UCSD-AML1 (cell line): ENCODE data around the gene LIMA1.
"Not testable (repeated sequence)": the region's sequence is repeated elsewhere in the genome, so short reads cannot be mapped to it uniquely, and the experiment has no call there.

ENCODE experiments used
- DNase-seq: peaks from one replicate; lab custom pipeline; 2025; ENCODE audit not compliant: unreplicated experiment; lab: John Stamatoyannopoulos, UW

Gene LIMA1

DNA sequence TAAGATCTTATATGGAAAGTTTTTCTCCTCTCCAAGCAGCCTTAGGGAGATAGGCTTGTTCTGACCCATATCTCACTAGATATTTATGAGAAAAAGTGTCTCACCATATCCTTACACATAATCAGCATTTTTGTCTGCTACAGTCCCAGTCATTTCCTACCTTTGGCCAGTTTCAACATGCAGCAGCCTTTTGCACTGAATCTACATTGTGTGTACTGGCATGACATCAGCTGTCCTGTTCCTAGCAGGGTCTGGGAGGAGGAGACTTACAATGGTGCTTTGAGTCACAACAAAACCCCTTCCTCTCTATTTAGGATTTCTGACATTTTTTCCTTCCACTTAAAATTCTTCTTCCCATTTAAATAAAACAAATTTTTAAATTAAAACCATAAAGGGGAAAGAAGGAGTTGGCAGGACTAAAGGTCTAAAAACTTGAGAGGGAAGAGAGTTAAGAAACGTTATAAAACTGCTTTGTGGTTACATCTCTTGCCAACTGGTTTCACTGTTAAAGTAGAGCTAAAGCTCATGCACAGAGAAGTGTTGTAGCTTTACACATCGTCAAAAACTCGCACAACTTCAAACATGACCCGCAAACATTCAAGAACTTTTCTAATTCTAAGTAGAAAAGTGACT lies 62.8 kb downstream of the LIMA1 start:
- no peak for DNase-seq

DNA sequence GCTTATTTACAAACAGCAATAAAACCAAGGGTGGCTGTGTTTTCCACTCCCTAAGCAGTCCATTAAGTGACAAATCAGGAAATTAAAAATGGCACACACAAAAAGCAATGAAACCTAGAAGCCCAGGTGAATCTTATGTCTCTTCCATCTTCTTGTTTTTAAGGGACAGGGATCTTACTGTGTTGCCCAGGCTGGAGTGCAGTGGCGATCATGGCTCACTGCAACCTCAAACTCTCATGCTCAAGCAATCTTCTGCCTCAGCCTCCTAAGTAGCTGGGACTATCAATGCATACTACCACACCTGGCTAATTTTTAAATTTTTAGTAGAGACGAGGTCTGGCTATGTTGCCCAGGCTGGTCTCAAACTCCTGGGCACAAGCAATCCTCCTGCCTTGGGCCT lies 63.8 kb downstream of the LIMA1 start:
- DNase-seq = no peak

GRCh38 chr12:50219001-50219400 lies 64.3 kb downstream of the LIMA1 start:
- DNase-seq = not testable (repeated sequence)

DNA sequence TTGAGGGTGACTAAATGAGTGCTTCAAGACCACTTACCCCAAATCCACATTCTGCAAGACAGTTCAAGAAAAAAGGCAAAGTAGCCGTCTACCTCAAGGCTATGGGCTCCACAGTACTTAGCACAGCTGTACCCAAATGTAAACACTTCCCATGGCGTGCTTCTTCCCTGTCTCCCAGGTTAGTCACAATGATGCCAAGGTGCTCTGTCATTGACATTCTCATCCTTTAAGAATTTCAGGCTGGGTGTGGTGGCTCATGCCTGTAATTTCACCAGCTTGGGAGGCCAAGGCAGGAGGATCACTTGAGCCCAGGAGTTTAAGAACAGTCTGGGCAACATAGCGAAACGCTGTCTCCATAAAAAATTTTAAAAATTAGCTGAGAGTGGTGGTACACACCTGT lies 64.9 kb downstream of the LIMA1 start:
- no peak for DNase-seq

GRCh38 chr12:50217202-50217601 lies 66.1 kb downstream of the LIMA1 start:
- no peak for DNase-seq

DNA sequence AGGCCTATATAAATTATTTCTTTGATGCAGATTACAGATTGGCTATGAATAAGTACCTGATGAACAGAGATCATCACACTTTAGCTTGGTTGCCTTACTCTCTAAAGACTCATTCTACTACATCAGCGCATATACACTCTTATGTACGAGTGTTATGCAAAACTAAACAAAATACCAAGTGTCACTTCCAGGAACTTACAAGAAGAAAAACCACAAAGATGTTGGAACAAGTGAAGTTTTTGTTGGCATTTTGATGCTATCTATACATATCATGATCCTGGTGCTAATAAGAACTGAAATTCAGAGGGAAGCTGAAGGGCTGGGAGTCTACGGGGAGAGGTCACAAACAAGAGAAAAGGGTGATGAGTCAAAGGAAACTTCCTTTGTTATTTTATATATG lies 68.3 kb downstream of the LIMA1 start:
- DNase-seq = no peak

DNA sequence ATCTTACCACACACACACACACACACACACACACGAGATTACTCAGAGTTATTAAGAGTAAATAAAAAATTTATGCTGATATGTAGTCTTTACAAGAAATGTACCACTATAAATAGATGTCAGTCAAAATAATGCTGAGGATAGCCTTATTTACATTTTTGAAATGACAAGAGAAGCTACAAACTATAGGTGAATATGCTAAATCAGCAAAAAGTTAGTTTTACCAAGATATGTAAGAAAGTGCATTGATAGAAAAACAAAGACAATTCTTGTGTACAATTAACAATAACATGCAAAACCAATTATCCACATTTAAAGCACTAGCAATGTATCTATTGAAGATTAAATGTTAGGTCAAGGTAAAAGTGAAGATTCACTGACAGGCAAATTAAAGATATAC lies 69.3 kb downstream of the LIMA1 start:
- DNase-seq = no peak

- DNase-seq = no peak
Observed at GRCh38 chr12:50213439-50213838, 69.9 kb downstream of the LIMA1 start.

DNA sequence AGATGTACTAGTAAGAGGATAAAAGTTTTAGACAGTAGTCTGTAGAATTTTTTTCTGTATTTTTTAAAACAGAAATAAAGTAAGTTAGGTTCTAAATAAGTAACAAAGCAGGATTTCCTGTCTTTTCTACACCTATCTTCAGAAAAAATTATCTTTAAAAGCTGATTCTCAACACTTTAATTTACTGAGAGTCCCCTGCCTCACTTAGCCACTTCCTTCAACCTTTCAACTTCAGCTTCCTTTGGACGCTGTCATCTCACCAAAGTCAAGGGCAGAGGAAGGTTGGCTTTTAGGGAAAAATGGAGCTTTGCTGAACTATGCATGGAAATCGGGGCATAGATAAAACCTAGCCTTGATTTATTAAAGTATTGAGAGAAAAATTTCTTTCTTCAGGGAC lies 71.3 kb downstream of the LIMA1 start:
- no peak for DNase-seq

- no peak for DNase-seq
Observed at GRCh38 chr12:50211392-50212070, 71.8 kb downstream of the LIMA1 start.

- no peak for DNase-seq
Observed at GRCh38 chr12:50207424-50207823, 75.9 kb downstream of the LIMA1 start.

DNA sequence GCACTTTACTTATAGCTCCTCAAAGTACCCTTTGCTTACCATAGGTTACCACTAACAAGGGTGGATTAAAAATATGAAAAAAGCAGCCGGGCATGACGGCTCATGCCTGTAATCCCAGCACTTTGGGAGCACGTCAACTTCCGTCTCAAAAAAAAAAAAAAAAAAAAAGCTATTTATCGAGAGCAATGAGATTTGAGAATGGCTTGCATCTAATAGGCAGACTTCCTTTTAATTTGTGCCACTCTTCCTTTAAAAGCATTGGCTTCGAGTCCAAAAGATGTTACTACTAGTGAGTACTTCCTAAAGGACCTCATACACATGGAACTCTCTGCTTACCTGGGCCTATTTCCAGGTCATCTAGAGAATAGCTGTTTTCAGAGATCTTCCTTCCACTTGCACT lies 77.7 kb downstream of the LIMA1 start:
- DNase-seq = no peak

DNA sequence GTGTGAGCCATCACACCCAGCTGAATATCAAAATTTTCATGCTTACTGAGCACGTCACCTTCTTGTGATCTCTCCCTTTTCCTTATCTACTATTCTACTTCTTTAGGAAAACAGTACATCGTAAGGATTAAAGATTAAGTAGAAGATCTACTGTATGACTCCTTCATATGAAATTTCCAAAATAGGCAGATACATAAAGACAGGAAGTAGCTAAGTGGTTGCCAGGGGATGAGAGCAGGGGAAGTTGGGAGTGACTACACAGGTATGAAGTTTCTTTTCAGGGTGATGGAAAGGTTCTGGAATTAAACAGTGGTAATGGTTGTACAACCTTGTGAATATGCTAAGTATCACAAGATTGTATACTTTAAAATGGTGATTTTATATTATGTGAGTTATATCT lies 79.6 kb downstream of the LIMA1 start:
- DNase-seq = no peak

DNA sequence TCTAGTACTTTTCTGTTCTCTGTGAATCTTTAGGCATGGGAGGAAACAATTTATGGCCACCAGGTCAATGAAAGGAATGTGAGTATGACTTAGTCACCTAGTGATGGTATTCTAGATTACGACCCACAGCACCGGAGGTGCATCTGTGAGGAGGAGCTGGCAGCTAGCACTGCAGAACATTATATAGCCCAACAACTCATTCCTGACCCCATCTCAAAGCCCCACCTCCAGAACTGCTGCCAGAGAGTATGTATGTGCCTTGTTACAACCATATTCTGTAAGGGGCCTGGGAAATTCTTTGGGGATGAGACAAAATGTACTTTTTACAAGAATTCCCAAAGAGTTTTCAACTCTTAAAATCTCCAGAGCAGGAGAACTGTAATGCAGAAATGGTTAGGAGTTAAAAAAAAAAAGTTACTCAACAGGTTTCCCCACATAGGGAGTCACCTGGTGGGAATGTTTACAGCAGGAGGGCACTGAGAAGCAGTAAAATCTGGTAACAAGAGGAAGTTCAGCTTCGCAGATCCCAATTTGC lies 81.3 kb downstream of the LIMA1 start:
- DNase-seq = no peak

GRCh38 chr12:50200552-50201273 lies 82.6 kb downstream of the LIMA1 start:
- DNase-seq = no peak

DNA sequence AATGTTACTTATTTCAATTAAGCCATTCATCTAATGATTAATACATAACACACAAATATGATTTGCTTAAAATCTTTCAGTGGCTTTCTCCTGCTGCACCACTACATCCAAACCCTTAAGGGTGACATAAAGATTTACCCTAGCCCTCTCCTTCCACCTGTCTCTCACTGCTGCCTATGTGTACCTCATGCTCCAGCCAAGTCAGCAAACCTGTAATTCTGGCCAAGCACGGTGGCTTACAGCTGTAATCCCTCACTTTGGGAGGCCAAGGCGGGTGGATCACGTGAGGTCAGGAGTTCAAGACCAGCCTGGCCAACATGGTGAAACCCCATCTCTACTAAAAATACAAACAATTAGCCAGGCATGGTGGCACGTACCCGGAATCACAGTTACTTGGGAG lies 84.5 kb downstream of the LIMA1 start:
- no peak for DNase-seq

- DNase-seq = no peak
Observed at GRCh38 chr12:50197297-50197727, 86.0 kb downstream of the LIMA1 start.

- no peak for DNase-seq
Observed at GRCh38 chr12:50196537-50196936, 86.8 kb downstream of the LIMA1 start.

DNA sequence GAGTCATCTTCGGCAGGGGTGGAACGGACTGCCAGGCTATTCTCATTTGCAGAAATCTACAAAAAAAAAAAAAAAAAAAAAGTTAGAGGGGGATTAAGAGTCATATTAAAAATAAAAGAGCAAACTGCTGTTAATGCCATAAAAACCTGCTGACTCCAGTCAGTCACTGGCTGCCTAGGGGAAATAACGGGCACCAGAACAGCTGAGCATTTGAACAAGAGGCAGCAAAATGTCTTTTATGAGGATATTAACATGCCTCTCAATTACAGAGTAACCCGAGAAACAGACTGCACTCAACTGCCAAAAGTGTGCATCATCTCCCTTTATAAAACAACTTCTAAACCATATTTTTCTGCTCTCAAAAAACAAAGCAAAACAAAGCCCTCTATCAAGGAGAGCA lies 87.5 kb downstream of the LIMA1 start:
- DNase-seq = no peak

GRCh38 chr12:50192908-50193307 lies 90.4 kb downstream of the LIMA1 start:
- no peak for DNase-seq

GRCh38 chr12:50192236-50192635 lies 91.1 kb downstream of the LIMA1 start:
- no peak for DNase-seq

DNA sequence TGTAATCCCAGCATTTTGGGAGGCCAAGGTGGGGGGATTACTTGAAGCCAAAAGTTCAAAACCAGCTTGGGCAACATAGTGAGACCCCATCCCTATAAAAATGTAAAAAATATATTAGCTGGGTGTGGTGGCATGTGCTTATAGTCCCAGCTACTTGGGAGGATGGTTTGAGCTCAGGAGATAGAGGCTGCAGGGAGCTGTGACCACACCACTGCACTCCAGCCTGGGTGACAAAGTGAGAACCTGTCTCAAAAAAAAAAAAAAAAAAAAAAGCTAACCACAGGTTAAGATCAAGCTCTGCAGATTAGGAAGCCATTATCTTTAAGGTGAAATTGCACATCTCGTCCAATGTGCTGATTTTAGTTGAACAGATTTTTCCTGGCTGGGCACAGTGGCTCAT lies 92.5 kb downstream of the LIMA1 start:
- DNase-seq = no peak
